Esophagus squamous epithelium (tissue), 4 donors: ENCODE data around the gene COMMD9.

ENCODE experiments used
- CTCF ChIP-seq, 6 experiments: fragments of 450-650 bp in 4 of 6; fragments of 200-600 bp in 2 of 6; sonication (generic) in 2 of 6; IDR thresholded peaks; one replicate each; pipeline ENCODE4 v1.5.1; 2016 to 2019; ENCODE audit warnings: antibody characterized with exemption in 6 of 6, mild to moderate bottlenecking in 4 of 6, moderate library complexity in 4 of 6
- POLR2A ChIP-seq, 4 donors: fragments of 450-650 bp; IDR thresholded peaks; one replicate each; pipeline ENCODE4 v1.6.1; 2017; ENCODE audit warnings: antibody characterized with exemption in 4 of 4, mild to moderate bottlenecking in 4 of 4, moderate library complexity in 3 of 4

GRCh38 chr11:36273110-36273509 is 16.1 kb downstream of the COMMD9 start:
- TF ChIP-seq CTCF (IDR thresholded peaks at IDR 0.05) (no peak), POLR2A (IDR thresholded peaks at IDR 0.05) (no peak)
